ENCODE data around the gene EPHX1. TPM values are rescaled to one million over a fixed set of nuclear protein-coding genes. Genes with fewer than 3 reads are reported as not detected.

EPHX1 gene
- total and polyA plus RNA-seq, 7 donors: 19.4 to 209 (median 95.8) TPM

DNA sequence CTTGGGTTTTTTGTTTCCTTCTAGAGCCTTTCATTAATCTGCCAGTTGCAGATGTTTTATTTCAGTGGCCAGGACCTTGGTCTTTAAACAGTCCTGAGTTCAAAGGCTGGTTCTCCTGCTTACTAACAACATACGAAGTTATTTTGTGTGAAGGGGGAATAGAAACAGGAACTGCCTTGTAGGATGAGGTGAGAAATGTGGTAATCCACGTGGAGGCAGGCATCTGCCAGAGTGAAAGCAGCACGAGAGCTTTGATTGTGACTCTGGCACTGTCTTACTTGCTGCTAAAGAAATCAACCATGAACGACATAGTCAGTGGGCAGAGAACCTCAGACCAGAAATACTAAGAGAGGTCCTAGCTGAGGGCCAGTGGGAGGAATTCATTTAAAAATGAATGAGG is 41.9 kb downstream of the EPHX1 start:
- 47 to 55% (median 49%) methylated on average over 4 of the region's 4 CpGs for WGBS, 3 donors
- Histone ChIP-seq H3K27me3 (ENCODE audit: insufficient read depth in 3 of 3, low read length in 2 of 3) (no peaks in the 10 kb centered on the region), H3K27ac (no peak overlapping the region), H3K36me3 (ENCODE audit: insufficient read depth in 1 of 2, low read depth in 1 of 2) (peaks cover 2 to 76% of the 10 kb centered on the region in 2 donors), H3K9me3 (no peaks in the 10 kb centered on the region), H3K4me3 (no peak overlapping the region), H3K4me1 (no peaks in the 10 kb centered on the region)
- DNase-seq: no peak
- TF ChIP-seq CTCF (IDR thresholded peaks at IDR 0.05): no peak
- no peak for ATAC-seq
- intact Hi-C loops (cut with DNase I): no loop called here

- intact Hi-C loops (cut with DNase I): no loop called here
- Histone ChIP-seq H3K27me3 (ENCODE audit: insufficient read depth in 3 of 3, low read length in 2 of 3) (no peaks in the 10 kb centered on the region), H3K4me1 (no peaks in the 10 kb centered on the region), H3K9me3 (no peaks in the 10 kb centered on the region), H3K27ac (no peak overlapping the region), H3K4me3 (no peak overlapping the region), H3K36me3 (ENCODE audit: insufficient read depth in 1 of 2, low read depth in 1 of 2) (peaks cover 2 to 76% of the 10 kb centered on the region in 2 donors)
- TF ChIP-seq CTCF (IDR thresholded peaks at IDR 0.05): no peak
- 86 to 92% (median 88%) methylated on average over 13 of the region's 13 CpGs for WGBS, 3 donors
- DNase-seq: no peak
- ATAC-seq: no peak
Measured at GRCh38 chr1:225852413-225853124, 42.6 kb downstream of the EPHX1 start.

DNA sequence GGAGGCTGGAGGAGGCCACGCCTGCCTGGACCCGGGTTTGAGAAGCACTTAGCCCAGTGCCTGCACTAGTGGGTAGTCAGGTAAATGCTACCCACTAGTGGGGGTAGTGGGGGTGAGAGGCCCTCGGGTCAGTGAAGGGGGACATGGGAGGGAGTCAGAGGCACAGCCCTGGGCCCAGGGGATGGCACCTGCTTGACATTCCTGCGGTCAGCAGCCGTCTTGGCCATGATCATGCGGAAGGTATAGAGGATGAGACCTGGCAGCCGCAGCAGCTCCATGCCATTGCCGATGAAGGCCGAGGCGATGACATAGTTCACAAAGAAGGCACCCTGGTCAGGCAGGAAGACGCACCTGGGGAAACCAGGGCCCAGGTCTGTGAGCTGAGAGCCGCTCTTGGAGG is 43.5 kb downstream of the EPHX1 start:
- Histone ChIP-seq H3K4me1 (no peaks in the 10 kb centered on the region), H3K9me3 (no peaks in the 10 kb centered on the region), H3K4me3 (no peak overlapping the region), H3K27me3 (ENCODE audit: insufficient read depth in 3 of 3, low read length in 2 of 3) (no peaks in the 10 kb centered on the region), H3K36me3 (ENCODE audit: insufficient read depth in 1 of 2, low read depth in 1 of 2) (peaks cover 2 to 74% of the 10 kb centered on the region in 2 donors), H3K27ac (no peak overlapping the region)
- ATAC-seq (no peak), DNase-seq (no peak)
- WGBS, 3 donors: 88 to 94% (median 91%) methylated on average over 12 of the region's 12 CpGs
- TF ChIP-seq CTCF (IDR thresholded peaks at IDR 0.05): no peak
- intact Hi-C loops (cut with DNase I): no loop called here

- Histone ChIP-seq H3K9me3 (no peaks in the 10 kb centered on the region), H3K27me3 (ENCODE audit: insufficient read depth in 3 of 3, low read length in 2 of 3) (no peaks in the 10 kb centered on the region), H3K36me3 (ENCODE audit: insufficient read depth in 1 of 2, low read depth in 1 of 2) (peaks cover 2 to 95% of the 10 kb centered on the region in 2 donors), H3K4me1 (no peaks in the 10 kb centered on the region), H3K27ac (no peak overlapping the region), H3K4me3 (no peak overlapping the region)
- intact Hi-C loops (cut with DNase I): no loop called here
- ATAC-seq: no peak
- WGBS, 3 donors: 77 to 88% (median 78%) methylated on average over 10 of the region's 10 CpGs
- peak in 1 of 2 donors; percentile 29 for DNase-seq
- TF ChIP-seq CTCF (IDR thresholded peaks at IDR 0.05): no peak
Measured at GRCh38 chr1:225855503-225856300, 45.8 kb downstream of the EPHX1 start.
